Heart left ventricle (tissue), 13 donors: ENCODE measurements around the gene NBAS.

Experiments
- CTCF ChIP-seq, 12 donors: fragments of 200-600 bp; sonication (generic) in 4 of 12; IDR thresholded peaks; one replicate each; pipeline versions ENCODE4 v1.5.0 to v1.8.0; 2018 to 2022; ENCODE audit warnings: antibody characterized with exemption in 12 of 12, mild to moderate bottlenecking in 5 of 12
- POLR2A ChIP-seq, 2 donors: fragments of 450-650 bp; IDR thresholded peaks; one replicate each; pipeline ENCODE4 v1.6.1; 2017; ENCODE audit warnings: antibody characterized with exemption in 2 of 2, mild to moderate bottlenecking in 2 of 2, moderate library complexity in 2 of 2
- donor health status: ischemic (EF 13 %, LVEDD 7.1; RV severe dilation, severe dysfunction).
- donor health status: DM: no; HTN: yes; CAD: no.
- donor health status: DM: no; HTN: no; CAD: no.
- donor health status: ischemic (EF 25% LVEDD 6.9; RV normal size, moderate dysfunction).
- donor health status: ischemic (EF 25% LVEDD 5.7; RV mildly dilated, moderate dysfunction).
- donor health status: ischemic (EF 35%, LVEDD 5.7; RV mildly dilated, moderate dysfunction).
- donor health status: nonischemic (EF 11% LVEDD 7.7; RV severe dilation, severe dysfunction).
- donor health status: DM: yes; HTN: yes; CAD: no.
- donor health status: PGD.
- donor health status: ischemic (EF 29% LVEDD 5.4; RV normal size, mild dysfunction).
- donor health status: nonischemic (EF 23%, LVEDD 6.1; RV moderate dilation, normal function).

- TF ChIP-seq CTCF (IDR thresholded peaks at IDR 0.05) (no peak), POLR2A (IDR thresholded peaks at IDR 0.05) (no peak)
Measured at GRCh38 chr2:15570104-15570503, 9.0 kb upstream of the NBAS start.
